SH-SY5Y (cell line): Measurements from ENCODE around the gene ZNF354B.

Experiments
- GATA2 ChIP-seq: IDR thresholded peaks from 2 replicates; pipeline ENCODE4 v1.6.1; 2011; ENCODE audit warnings: mild to moderate bottlenecking, low read depth, low read length
- GATA3 ChIP-seq: IDR thresholded peaks from 2 replicates; pipeline ENCODE4 v1.6.1; 2011; ENCODE audit warnings: low read depth, mild to moderate bottlenecking, low read length, moderate library complexity

- TF ChIP-seq GATA2 (no peak), GATA3 (no peak)
Measured at GRCh38 chr5:178869577-178869976, 9.8 kb downstream of the ZNF354B start.
